ENCODE data around the gene SRPK3.

- no peak for TF ChIP-seq CTCF (IDR thresholded peaks at IDR 0.05)
- TF ChIP-seq POLR2AphosphoS5 (IDR thresholded peaks at IDR 0.05; ENCODE audit: low read depth, low read length) = no peak
- no peak for TF ChIP-seq REST (IDR thresholded peaks at IDR 0.05; ENCODE audit: insufficient read depth in 1 of 2, low read depth in 2 of 2, low read length in 1 of 2)
- TF ChIP-seq SIN3A (IDR thresholded peaks at IDR 0.05; ENCODE audit: borderline replicate concordance, insufficient read depth, low read depth, low read length) = no peak
- no peak for TF ChIP-seq TCF7L2 (IDR thresholded peaks at IDR 0.05; ENCODE audit: low read depth, low read length)
These were observed 2.0 kb downstream of the SRPK3 start for GRCh38 chrX:153782871-153783270.

Measured in Panc1 (cell line).